Left hindlimb (tissue), 1 donor: Measurements from ENCODE around the gene EYA2.

ENCODE experiments used
- DNase-seq: peaks from one replicate; pipeline ENCODE4 v3.0.0-alpha.2; 2018

The EYA2 gene

GRCh38 chr20:46984405-46984804 is 89.8 kb downstream of the EYA2 start:
- DNase-seq, result no peak

DNA sequence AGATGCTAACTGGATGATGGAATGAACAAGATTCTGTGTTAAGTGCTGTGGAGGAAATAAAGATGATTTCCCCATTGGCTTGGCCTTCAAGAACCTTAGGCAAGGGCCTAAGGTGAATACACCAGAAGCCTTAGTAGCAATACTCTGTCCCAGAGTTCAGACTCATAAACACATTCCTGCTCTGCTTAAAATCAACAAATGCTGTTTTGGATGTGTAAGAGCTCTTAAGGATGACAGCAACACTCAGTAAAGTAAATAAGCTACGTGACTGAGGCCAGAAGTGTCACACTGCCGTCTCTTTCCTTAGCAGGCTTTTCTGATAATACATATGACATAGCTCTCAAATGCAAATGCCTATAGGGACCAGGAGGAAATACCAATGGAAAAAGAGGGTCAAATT is 90.6 kb downstream of the EYA2 start:
- no peak for DNase-seq

DNA sequence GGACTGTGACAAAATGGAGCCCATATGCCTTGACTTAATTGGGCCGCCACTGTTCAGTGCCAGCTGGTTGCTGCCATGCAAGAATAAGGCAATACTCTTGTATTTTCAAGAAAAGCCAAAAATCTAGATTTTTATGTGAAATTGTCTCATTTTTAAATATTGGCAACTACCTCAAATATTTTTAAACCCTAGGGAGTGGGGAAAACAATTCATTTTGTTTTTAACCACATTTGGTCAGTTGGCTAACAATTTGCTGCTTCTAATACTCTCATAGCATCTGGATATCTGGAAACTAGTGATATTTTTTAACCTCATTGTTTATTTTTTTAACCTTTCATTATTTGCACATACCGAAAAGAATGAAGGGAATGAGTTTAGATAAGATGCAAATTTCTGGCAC is 91.0 kb downstream of the EYA2 start:
- no peak for DNase-seq

DNA sequence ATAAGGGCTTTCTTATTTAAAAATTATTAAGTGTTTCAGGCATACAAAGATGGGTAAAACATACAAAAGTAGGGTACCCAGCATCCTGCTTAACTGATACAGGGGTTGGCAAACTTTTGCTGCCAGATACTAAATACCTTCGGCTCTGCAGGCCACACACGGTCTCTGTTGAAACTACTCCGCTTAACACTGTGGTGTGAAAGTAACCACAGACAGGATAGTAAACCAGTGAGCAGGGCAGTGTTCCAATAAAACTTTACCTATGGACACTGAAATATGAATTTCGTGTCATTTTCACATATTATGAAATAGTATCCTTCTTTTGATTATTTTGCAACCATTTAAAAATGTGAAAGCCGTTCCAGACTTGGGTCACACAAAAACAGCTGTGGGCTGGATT is 92.4 kb downstream of the EYA2 start:
- DNase-seq, result no peak

GRCh38 chr20:46990017-46990595 is 95.5 kb downstream of the EYA2 start:
- DNase-seq, result no peak

GRCh38 chr20:46990596-46991104 is 96.0 kb downstream of the EYA2 start:
- DNase-seq, result no peak

GRCh38 chr20:46991168-46991567 is 96.5 kb downstream of the EYA2 start:
- DNase-seq, result no peak

DNA sequence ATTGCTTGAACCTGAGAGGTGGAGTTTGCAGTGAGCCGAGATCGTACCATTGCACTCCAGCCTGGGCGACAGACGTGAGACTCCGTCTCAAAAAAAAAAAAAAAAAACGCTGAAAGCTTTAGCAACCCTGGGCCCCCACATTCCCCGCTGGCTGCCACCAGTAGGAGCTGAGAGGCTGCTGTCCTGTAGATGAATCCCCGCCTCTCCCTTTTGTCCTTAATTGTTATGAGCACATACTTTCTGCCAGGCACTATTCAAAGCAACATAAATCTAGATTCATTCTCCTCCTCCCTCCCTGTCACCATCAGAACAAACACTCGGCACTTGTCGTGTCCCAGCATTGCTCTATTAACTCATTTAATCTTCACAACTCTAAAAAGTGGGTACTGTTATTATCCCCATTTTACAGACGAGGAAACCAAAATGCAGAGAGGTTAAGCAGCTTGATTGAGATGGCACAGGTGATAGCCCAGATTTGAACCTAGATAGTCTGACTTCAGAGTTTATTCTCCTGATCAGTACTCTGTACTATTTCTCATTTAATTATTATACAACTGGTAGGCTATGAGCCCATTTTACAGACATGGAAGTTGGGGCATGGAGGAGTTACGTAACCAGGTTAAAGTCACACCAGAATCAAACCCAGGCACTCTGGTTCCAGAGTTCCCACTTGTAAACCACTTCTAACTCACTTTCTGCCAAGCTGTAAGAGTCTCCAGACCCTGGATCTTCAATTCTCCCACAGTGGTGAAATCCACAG is 97.4 kb downstream of the EYA2 start:
- no peak for DNase-seq

- no peak for DNase-seq
Observed at GRCh38 chr20:46992640-46993035, 98.0 kb downstream of the EYA2 start.

DNA sequence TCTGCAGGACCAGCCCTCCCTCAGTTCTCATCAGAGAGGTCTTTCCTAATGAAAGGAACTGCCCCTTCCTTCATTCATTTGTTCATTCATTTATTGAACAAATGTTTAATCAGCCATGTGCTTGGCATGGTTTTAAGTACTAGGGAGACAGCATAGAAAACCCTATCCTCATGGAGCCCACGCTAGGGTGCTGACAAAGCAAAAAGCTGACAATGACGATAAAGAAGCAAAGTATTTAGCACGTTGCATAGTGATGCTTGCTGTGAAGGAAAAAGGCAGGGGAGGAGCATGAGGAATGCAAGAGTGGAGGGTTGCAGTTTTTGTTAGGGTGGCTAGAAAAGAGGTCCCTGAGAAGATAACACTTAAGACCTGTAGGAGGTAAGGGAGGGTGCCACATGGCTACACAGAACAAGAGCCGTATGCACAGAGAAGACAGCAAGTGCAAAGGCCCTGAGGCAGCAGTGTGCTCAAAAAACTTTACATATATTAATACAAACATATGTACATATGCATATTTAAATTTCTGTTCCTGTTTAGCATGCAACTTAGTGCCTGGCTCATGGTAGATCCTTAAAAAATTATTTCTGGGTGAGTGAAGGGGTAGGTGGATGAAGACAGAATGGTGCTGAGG is 98.9 kb downstream of the EYA2 start:
- DNase-seq, result no peak

- no peak for DNase-seq
Observed at GRCh38 chr20:46994341-46994740, 99.7 kb downstream of the EYA2 start.

DNA sequence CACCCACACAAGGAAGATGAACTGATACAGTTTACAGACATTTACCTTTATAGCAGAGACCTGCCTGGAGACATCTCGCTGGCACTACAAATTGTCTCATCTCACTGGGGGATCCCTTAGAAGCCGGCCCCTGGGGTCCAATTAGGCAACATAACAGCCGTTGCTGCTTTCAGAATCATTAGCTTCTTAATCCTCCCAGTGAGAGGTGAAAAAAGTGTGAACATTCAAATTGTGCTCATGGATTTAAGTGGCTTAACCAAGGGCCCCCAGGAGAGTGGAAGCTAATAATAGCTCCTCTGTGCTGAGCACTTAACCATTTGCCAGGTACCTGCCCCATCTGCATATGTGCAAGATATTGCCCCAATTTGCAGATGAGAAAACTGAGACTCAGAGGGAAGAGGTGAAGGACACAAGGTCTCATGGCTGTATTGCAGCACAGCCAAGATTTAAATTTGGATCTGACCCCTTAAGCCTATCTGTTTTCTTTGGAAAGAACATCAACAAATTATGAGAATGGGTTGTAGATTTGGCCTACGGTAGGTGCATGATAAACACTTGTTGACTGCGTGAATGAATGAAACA is 101.0 kb downstream of the EYA2 start:
- DNase-seq, result no peak

DNA sequence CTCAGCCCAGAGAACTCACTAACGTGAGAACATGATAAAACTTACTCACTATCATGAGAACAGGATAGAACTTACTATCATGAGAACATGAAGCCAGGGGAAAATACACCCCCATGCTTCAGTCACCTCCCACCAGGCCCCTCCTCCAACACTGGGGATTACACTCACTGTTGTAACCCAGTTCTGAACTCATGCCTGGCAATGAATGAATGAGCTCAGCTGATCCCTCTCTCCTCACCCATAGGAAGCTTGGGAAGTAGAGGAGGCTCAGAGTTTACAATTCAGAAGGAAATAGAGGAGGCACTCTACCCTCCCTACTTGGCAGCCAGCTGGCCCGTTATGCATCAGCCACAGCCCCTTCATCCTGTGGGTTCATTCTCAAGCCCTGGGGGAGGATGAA is 102.5 kb downstream of the EYA2 start:
- no peak for DNase-seq

DNA sequence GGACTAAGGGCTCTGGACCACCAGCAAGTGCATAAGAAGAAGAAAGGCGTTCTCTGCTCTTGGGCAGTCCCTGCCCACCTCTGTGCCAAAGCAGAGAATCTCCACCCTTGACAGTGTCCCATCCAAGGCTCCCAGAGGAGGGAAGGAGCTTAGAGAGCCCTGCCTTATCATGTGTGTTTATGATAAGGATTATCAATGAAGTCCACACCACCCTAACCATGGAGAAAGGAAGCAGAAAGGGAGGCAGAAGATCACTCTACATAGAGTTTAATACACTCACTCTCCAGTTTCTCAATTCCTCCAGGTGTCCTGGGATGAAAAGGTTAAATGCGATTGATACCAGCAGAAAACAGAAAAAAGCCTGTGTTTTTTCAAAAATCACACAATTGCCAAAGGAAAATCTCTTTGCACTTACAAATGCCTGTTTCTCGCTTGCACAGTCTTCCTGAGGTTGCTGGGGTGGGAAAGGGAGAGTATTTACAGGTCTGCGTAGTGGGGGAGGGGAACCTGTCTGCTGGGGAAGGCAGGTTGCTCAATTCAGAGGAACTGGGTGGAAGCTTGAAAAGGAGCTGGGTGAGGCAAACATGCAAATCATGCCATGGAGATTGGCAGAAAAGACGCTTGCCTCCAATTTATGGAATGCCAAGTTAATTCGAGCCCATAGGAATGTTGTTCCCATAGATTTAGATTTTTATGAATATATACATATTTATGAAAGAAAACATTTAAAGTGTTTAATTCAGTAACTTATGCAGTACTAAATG is 104.0 kb downstream of the EYA2 start:
- DNase-seq, result no peak

GRCh38 chr20:46999801-47000465 is 105.3 kb downstream of the EYA2 start:
- no peak for DNase-seq

DNA sequence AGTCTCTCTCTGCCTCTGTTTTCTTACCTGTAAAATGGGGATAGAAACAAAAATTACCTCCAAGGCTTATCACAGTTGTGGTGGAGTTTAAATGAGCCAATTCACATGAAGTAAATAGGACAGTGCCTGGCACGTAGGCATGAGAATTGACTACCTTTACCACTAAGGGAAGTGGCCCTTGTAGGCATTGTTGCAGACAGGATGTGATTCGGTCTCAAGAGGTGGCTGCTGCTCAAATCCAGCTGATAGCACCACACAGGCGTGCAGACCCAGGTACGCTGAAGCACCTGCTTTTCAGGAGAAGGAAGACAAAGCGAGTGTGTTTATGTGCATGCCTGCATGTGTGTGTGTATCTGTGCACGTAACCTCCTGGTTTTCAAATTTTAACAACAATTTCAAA is 108.6 kb downstream of the EYA2 start:
- DNase-seq, result no peak

DNA sequence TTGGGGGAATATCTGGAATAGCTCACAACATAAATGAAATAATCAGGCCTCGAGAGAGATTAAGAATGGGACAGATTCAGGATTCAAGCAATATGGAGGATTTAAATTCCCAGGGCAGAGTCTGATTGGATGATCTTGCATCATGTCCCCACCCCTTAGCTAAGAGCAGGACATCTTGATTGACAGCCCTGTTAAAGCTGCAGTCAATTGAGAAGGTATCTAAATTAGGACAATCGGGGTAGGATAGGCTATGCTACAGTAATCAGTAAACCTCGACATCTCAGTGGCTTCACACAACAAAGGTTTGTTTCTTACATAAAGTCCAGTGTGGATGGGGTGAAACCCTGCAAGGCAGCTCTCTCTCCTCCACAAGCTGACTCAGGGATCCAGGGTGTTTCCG is 109.5 kb downstream of the EYA2 start:
- DNase-seq, result no peak

DNA sequence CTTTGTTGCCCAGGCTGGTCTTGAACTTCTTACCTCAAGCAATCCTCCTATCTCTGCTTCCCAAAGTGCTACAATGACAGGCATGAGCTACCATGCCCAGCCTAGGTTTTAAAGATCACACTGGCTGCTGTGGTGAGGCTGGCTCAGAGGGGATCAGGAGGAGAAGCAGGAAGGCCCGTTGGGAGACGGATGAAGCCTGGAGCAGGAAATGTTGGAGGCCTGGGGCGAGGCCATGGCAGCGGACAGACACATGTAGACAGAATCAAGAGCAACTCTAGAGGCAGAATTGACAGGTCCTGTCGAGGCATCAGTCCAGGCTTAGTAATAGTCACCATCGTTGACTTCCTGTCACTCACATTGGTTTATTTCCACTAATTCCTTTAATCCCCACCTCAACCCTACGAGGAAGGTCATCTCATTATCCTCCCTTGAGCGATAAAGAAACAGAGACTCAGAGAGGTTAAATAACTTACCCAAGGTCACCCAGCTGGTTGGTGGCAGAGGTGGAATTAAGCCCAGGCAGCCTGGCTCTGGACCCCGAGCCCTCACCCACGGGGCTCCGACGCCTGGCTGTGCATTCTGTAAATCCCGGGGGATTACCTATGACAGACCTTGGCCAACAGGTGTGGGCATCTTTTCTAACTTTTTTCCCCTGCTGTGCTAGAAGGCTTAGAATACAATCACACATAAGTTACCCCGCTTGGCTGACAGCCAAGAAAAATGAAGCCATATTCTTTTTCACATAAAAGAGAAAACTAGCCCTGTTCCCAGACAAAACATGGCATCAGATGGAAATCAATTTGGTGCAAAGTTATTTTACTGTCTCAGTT is 113.4 kb downstream of the EYA2 start:
- DNase-seq, result no peak

- DNase-seq, result no peak
Observed at GRCh38 chr20:47008842-47009518, 114.3 kb downstream of the EYA2 start.

DNA sequence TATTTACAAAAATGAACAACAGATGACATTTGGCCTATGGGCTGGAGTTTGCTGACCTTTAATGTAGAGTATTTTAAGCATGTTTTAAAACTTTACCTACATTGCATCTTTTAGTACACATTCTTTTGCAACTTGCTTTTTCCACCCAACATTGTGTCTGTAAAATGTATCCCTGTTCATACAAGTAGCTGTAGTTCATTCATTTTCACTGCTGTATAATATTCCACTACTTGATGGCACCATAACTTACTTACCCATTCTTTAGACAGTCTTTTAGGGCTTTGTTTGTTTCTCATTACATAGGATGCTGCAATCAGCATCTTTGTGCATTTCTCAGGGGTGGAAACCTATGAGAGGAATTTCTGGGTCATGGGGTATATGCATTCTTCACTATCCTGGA is 115.1 kb downstream of the EYA2 start:
- no peak for DNase-seq

DNA sequence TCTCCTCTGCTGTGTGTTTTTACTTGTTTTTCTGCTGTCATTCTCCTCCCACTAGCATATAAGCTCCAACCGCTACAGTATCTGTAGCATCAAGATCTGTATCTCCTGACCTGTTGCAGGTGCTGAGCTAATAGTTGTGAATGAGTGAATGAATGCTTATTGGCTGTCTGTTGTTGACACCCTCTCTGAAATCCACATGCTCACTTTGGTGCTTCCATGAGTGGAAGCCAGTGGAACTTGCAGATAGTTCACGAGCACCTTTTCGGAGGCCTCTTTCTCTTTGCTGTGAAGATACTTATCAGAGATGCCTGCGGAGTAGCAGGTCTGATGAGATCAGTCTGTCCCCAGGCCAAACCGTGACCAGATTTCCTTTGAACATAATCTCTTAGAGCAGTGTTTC is 117.3 kb downstream of the EYA2 start:
- no peak for DNase-seq
